ENCODE results near the gene CECR2. TPM values are rescaled to one million over a fixed set of nuclear protein-coding genes. Genes with fewer than 3 reads are reported as not detected.

Gene CECR2
- total RNA-seq, 8 experiments from 2014 or later: 0.09 to 18.4 (median 6.5) TPM

Other genes with a start within 250 kb of the CECR2 start
- 10 to 100 TPM in 1 of 8 experiments, 1 to 10 TPM in 4, under 1 TPM in 3; 0.15 to 10.3 (median 4.9) TPM for gene TMEM121B, start 248.1 kb upstream of the CECR2 start, total RNA-seq
- 10 to 100 TPM; 20.5 to 38.0 (median 31.8) TPM for gene HDHD5, start 210.2 kb upstream of the CECR2 start, total RNA-seq
- 10 to 100 TPM in 4 of 8 experiments, 1 to 10 TPM in 3, under 1 TPM in 1; 0.90 to 42.0 (median 15.8) TPM for gene ADA2, start 150.0 kb upstream of the CECR2 start, total RNA-seq
- 1 to 10 TPM in 4 of 8 experiments, under 1 TPM in 4; 0.63 to 2.1 (median 1.3) TPM for gene SLC25A18, start 194.0 kb downstream of the CECR2 start, total RNA-seq

All from motor neuron (in vitro differentiated cells).